HCT116 (cell line): Measurements from ENCODE around the gene SALL4. TPM values are rescaled to one million over a fixed set of nuclear protein-coding genes. Genes with fewer than 3 reads are reported as not detected.

Experiments used
- ATAC-seq: fragments of 200-7000 bp; cut with Tn5 transposase; 2 replicates; pipeline ENCODE4 v1.9.1; 2020; ENCODE audit warnings: mild to moderate bottlenecking, moderate library complexity
- BruUV-seq: library from RNA; stranded (reverse); fragments of 400-500 nt; replicated peaks from 2 replicates; lab custom pipeline; 2021; lab: Mats Ljungman, UMichigan
- CTCF ChIA-PET: fragments of 300-600 bp; sonication (Branson Sonifier 250); formaldehyde crosslinking; loops from one replicate; lab custom pipeline; 2021; ENCODE audit warnings: antibody characterized with exemption; lab: Charles Lee
- POLR2A ChIA-PET: fragments of 300-600, 350-600 bp; sonication (Branson Sonifier 250); formaldehyde crosslinking; loops from one replicate; lab custom pipeline; 2021; ENCODE audit warnings: antibody characterized with exemption; lab: Charles Lee
- RAD21 ChIA-PET, 2 experiments: fragments of 300-600 bp; sonication (Branson Sonifier 250); formaldehyde crosslinking; loops; one replicate each; lab custom pipeline; 2023; ENCODE audit warnings: low total read pairs in 2 of 2; ENCODE audit not compliant: uncharacterized antibody in 2 of 2, unreplicated experiment in 2 of 2, low non-redundant PET in 1 of 2; lab: Charles Lee
- DNase-seq: peaks from one replicate; pipeline ENCODE4 v3.0.0-alpha.2; 2010; ENCODE audit warnings: low read depth, low spot score
- H2AFZ ChIP-seq: fragments of 200-600 bp; shearing (Covaris generic), sonication (generic); 2 replicates; pipeline ENCODE4 v1.6.1; 2017; ENCODE audit warnings: low read depth, mixed run types, mixed read lengths, antibody characterized with exemption, low read length; ENCODE audit not compliant: poor library complexity, severe bottlenecking
- H3K27ac ChIP-seq: 2 replicates; pipeline ENCODE4 v1.5.1; 2012; ENCODE audit warnings: low read depth, low read length
- H3K27me3 ChIP-seq: fragments of 200-600 bp; sonication (generic); 2 replicates; pipeline ENCODE4 v1.6.1; 2016; ENCODE audit warnings: mixed run types, low read length, mixed read lengths; ENCODE audit not compliant: insufficient read depth
- H3K36me3 ChIP-seq, 2 experiments: fragments of 200-500 bp in 1 of 2; fragments of 200-600 bp in 1 of 2; sonication (Bioruptor generic) in 1 of 2; sonication (generic) in 1 of 2; 2 replicates each; pipeline versions ENCODE4 v1.5.1 to v1.6.1; 2014 to 2016; ENCODE audit warnings: low read length in 2 of 2, inconsistent platforms in 1 of 2, mixed read lengths in 1 of 2, mixed run types in 1 of 2; ENCODE audit not compliant: insufficient read depth in 2 of 2, control insufficient read depth in 1 of 2
- H3K4me1 ChIP-seq, 2 experiments: fragments of 200-600 bp in 1 of 2; sonication (generic) in 1 of 2; 2 replicates each; pipeline versions ENCODE4 v1.5.1 to v1.6.1; 2012 to 2017; ENCODE audit warnings: low read length in 2 of 2, inconsistent platforms in 1 of 2, mild to moderate bottlenecking in 1 of 2, mixed read lengths in 1 of 2, mixed run types in 1 of 2, moderate library complexity in 1 of 2; ENCODE audit not compliant: insufficient read depth in 2 of 2, control insufficient read depth in 1 of 2
- H3K4me2 ChIP-seq: fragments of 200-600 bp; sonication (generic); 2 replicates; pipeline ENCODE4 v1.6.1; 2017; ENCODE audit warnings: mixed run types, low read length, mixed read lengths
- H3K4me3 ChIP-seq, 2 experiments: fragments of 200-600 bp in 1 of 2; sonication (generic) in 1 of 2; replicated peaks in 1 of 2; 2 replicates each; pipeline ENCODE4 v1.5.1; 2011 to 2016; ENCODE audit warnings: low read length in 2 of 2, control low read depth in 1 of 2, low read depth in 1 of 2, mild to moderate bottlenecking in 1 of 2, mixed read lengths in 1 of 2, mixed run types in 1 of 2
- H3K79me2 ChIP-seq: fragments of 200-600 bp; sonication (generic); 2 replicates; pipeline ENCODE4 v1.6.1; 2017; ENCODE audit warnings: mild to moderate bottlenecking, mixed run types, low read length, moderate library complexity, mixed read lengths; ENCODE audit not compliant: insufficient read depth
- H3K9ac ChIP-seq: fragments of 200-600 bp; sonication (generic); 2 replicates; pipeline ENCODE4 v1.6.1; 2016; ENCODE audit warnings: low read length, mixed read lengths
- H3K9me2 ChIP-seq: fragments of 200-600 bp; sonication (generic), shearing (Covaris generic); 2 replicates; pipeline ENCODE4 v1.6.1; 2017; ENCODE audit warnings: mixed run types, mild to moderate bottlenecking, moderate library complexity; ENCODE audit not compliant: insufficient read depth
- H3K9me3 ChIP-seq, 2 experiments: fragments of 200-500 bp in 1 of 2; fragments of 200-600 bp in 1 of 2; sonication (Bioruptor generic) in 1 of 2; sonication (generic) in 1 of 2; 2 replicates each; pipeline ENCODE4 v1.6.1; 2014 to 2017; ENCODE audit warnings: low read length in 2 of 2, mixed read lengths in 2 of 2, inconsistent platforms in 1 of 2, low read depth in 1 of 2, mild to moderate bottlenecking in 1 of 2, mixed run types in 1 of 2, moderate library complexity in 1 of 2; ENCODE audit not compliant: control insufficient read depth in 1 of 2, insufficient read depth in 1 of 2
- H4K20me1 ChIP-seq: fragments of 200-600 bp; sonication (generic), shearing (Covaris generic); 2 replicates; pipeline ENCODE4 v1.6.1; 2017; ENCODE audit warnings: mixed run types, mild to moderate bottlenecking, moderate library complexity; ENCODE audit not compliant: insufficient read depth
- FOSL1 ChIP-seq: IDR thresholded peaks from 2 replicates; pipeline ENCODE4 v1.6.1; 2012; ENCODE audit warnings: low read depth
- SP1 ChIP-seq: IDR thresholded peaks from 2 replicates; pipeline ENCODE4 v1.6.1; 2012; ENCODE audit warnings: low read depth
- TCF7L2 ChIP-seq: IDR thresholded peaks from 2 replicates; pipeline ENCODE4 v1.7.0; 2011; ENCODE audit warnings: borderline replicate concordance, inconsistent platforms; ENCODE audit not compliant: insufficient read depth, insufficient read length; ENCODE audit errors: extremely low read depth
- intact Hi-C: fragments of 100-400 bp; cut with micrococcal nuclease; formaldehyde crosslinking; loops from 2 replicates; pipeline ENCODE4 v1.10.0; 2022
- total RNA-seq: library from RNA; stranded (reverse); gene quantifications from one replicate; pipeline ENCODE4 v1.2.1, GENCODE V29; 2021; ENCODE audit not compliant: unreplicated experiment
- TF ChIP-seq, protein P1 (sequence below): IDR thresholded peaks from 2 replicates; pipeline ENCODE4 v1.6.1; 2012; ENCODE audit warnings: low read depth

SALL4 gene
- total RNA-seq, 1 experiment from 2014 or later, result 1.9 TPM

GRCh38 chr20:51760905-51761546 is 41.3 kb downstream of the SALL4 start (continued):
- TF ChIP-seq, protein P1, sequence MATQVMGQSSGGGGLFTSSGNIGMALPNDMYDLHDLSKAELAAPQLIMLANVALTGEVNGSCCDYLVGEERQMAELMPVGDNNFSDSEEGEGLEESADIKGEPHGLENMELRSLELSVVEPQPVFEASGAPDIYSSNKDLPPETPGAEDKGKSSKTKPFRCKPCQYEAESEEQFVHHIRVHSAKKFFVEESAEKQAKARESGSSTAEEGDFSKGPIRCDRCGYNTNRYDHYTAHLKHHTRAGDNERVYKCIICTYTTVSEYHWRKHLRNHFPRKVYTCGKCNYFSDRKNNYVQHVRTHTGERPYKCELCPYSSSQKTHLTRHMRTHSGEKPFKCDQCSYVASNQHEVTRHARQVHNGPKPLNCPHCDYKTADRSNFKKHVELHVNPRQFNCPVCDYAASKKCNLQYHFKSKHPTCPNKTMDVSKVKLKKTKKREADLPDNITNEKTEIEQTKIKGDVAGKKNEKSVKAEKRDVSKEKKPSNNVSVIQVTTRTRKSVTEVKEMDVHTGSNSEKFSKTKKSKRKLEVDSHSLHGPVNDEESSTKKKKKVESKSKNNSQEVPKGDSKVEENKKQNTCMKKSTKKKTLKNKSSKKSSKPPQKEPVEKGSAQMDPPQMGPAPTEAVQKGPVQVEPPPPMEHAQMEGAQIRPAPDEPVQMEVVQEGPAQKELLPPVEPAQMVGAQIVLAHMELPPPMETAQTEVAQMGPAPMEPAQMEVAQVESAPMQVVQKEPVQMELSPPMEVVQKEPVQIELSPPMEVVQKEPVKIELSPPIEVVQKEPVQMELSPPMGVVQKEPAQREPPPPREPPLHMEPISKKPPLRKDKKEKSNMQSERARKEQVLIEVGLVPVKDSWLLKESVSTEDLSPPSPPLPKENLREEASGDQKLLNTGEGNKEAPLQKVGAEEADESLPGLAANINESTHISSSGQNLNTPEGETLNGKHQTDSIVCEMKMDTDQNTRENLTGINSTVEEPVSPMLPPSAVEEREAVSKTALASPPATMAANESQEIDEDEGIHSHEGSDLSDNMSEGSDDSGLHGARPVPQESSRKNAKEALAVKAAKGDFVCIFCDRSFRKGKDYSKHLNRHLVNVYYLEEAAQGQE, result no peak

GRCh38 chr20:51759769-51760510 is 42.4 kb downstream of the SALL4 start:
- ChIA-PET CTCF (interaction anchor here (0.7 kb wide), 1 partner anchor 277 kb away, joined by 5 read pairs; no protein-coding TSS in a partner anchor), RAD21 (no interaction called here), POLR2A (interaction anchor here (2.7 kb wide), 1 partner anchor 10 kb away, joined by 15 read pairs; no protein-coding TSS in a partner anchor)
- no peaks in the 10 kb centered on the region for H3K9me3 ChIP-seq
- no peaks in the 10 kb centered on the region for H4K20me1 ChIP-seq
- H3K4me3 ChIP-seq, result no peak overlapping the region
- intact Hi-C loops, result no loop called here
- H3K4me1 ChIP-seq, result peaks cover 36 to 65% of the 10 kb centered on the region in 2 experiments
- no peak overlapping the region for H2AFZ ChIP-seq
- H3K9me2 ChIP-seq, result no peaks in the 10 kb centered on the region
- ATAC-seq, result peak; percentile 39; the same call in 1 of the 2 replicates
- TF ChIP-seq SP1 (no peak), TCF7L2 (no peak), FOSL1 (no peak)
- no peaks in the 10 kb centered on the region for H3K27me3 ChIP-seq
- BruUV-seq, result no TSS peak
- H3K27ac ChIP-seq, result 0 out of 2 replicates have a peak overlapping the region, but pooled peaks have one; percentile 19
- no peaks in the 10 kb centered on the region for H3K36me3 ChIP-seq
- H3K4me2 ChIP-seq, result peak overlapping the region; percentile 38
- H3K79me2 ChIP-seq, result no peaks in the 10 kb centered on the region
- no peak for DNase-seq
- H3K9ac ChIP-seq, result peak overlapping the region; percentile 12; the same call in 1 of the 2 replicates
